Psoas muscle (tissue), 8 donors: ENCODE results near the gene TMEM132C. TPM values are rescaled to one million over a fixed set of nuclear protein-coding genes. Genes with fewer than 3 reads are reported as not detected.

ENCODE experiments used
- ATAC-seq, 4 donors: fragments of 200-7000 bp; cut with Tn5 transposase; one replicate each; pipeline ENCODE4 v1.9.1; 2020; ENCODE audit warnings: moderate library complexity in 3 of 4, mild to moderate bottlenecking in 2 of 4
- DNase-seq, 2 donors: peaks; one replicate each; pipeline ENCODE4 v3.0.0-alpha.2; 2020
- H3K27ac ChIP-seq: fragments of 200-600 bp; one replicate; pipeline ENCODE4 v1.8.0; 2022
- H3K27me3 ChIP-seq, 3 donors: fragments of 200-600 bp in 1 of 3; one replicate each; pipeline versions ENCODE4 v1.6.1 to v1.8.0; 2013 to 2022; ENCODE audit warnings: low read length in 2 of 3, mild to moderate bottlenecking in 2 of 3, moderate library complexity in 1 of 3; ENCODE audit not compliant: insufficient read depth in 3 of 3
- H3K36me3 ChIP-seq, 2 donors: fragments of 200-600 bp in 1 of 2; one replicate each; pipeline versions ENCODE4 v1.6.1 to v1.8.0; 2013 to 2022; ENCODE audit warnings: low read depth in 1 of 2, mild to moderate bottlenecking in 1 of 2, moderate library complexity in 1 of 2; ENCODE audit not compliant: insufficient read depth in 1 of 2
- H3K4me1 ChIP-seq: fragments of 200-600 bp; one replicate; pipeline ENCODE4 v1.8.0; 2022
- H3K4me3 ChIP-seq: fragments of 200-600 bp; one replicate; pipeline ENCODE4 v1.8.0; 2022; ENCODE audit warnings: mild to moderate bottlenecking
- H3K9me3 ChIP-seq: fragments of 200-600 bp; one replicate; pipeline ENCODE4 v1.8.0; 2022
- WGBS, 3 donors: extraction: QIAGEN DNeasy Blood & Tissue Kit; methylation state at CpG; one replicate each; pipeline versions ENCODE4 v1.1.6 to v1.1.7; 2013; 5-methylcytosine and 5-hydroxymethylcytosine counted together
- intact Hi-C, 2 donors: fragments of 100-400 bp; cut with DNase I; formaldehyde crosslinking; loops; one replicate each; pipeline versions ENCODE4 v1.11.0 to v1.14.2; 2022
- polyA plus RNA-seq, 3 donors: library from polyadenylated mRNA; stranded (reverse); fragments of 200-250 nt; gene quantifications; one replicate each; pipeline ENCODE4 v1.2.3, GENCODE V29; 2013
- total RNA-seq, 4 donors: library from RNA; stranded (reverse); fragmentation: NEBNext Ultra II Directional in 2 of 4; extraction: Animal tissue kit (Norgen Biotek cat#: 25700) in 2 of 4; gene quantifications; one replicate each; pipeline versions ENCODE4 v1.2.1 to v1.2.4, GENCODE V29; 2021 to 2023
- TF ChIP-seq, protein P1 (sequence below): fragments of 200-600 bp; IDR thresholded peaks from one replicate; pipeline ENCODE4 v1.8.0; 2022; ENCODE audit warnings: antibody characterized with exemption
- donor health status: healthy with polysubstance abuse.
- donor health status: DM: no; HTN: no; CAD: no; lungs with moderate emphysema.
- donor health status: Bipolar disorder and iron deficiency.
- donor health status: healthy.
- donor health status: DM: yes; HTN: yes; CAD: no.
- donor health status: DM: no; HTN: no; CAD: no.
- donor health status: DM: no; HTN: no; CAD: no.
- donor health status: DM: yes; HTN: yes; CAD: no.

Gene TMEM132C
- total and polyA plus RNA-seq, 7 donors = 0.16 to 0.77 (median 0.47) TPM

DNA sequence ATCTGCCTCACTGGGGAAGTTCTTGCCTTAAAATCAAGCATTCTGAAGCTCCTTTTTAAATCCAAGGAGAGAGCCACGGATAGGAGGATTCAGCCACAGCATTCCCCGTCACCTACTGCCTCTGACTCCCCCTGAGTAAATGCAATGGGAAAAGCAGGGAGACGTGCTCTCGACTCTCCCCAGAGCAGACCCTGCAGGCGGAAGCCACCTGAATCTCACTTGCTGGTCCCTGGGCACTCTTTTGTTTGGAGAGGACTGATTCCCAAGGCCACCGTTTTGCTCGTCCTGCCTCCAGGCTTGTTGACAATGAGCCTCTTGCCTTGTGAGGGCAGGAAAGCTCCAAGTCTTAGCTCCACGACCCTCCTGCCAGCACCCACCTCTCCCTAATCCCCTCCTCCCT lies 352.3 kb downstream of the TMEM132C start:
- no peak for DNase-seq
- no peaks in the 10 kb centered on the region for H3K36me3 ChIP-seq
- no peaks in the 10 kb centered on the region for H3K4me1 ChIP-seq
- intact Hi-C loops = no loop called here
- H3K27me3 ChIP-seq = no peaks in the 10 kb centered on the region
- ATAC-seq = no peak
- no peak overlapping the region for H3K4me3 ChIP-seq
- H3K27ac ChIP-seq = no peak overlapping the region
- 41 to 49% (median 47%) methylated on average over 8 of the region's 8 CpGs for WGBS, 3 donors
- TF ChIP-seq, protein P1, sequence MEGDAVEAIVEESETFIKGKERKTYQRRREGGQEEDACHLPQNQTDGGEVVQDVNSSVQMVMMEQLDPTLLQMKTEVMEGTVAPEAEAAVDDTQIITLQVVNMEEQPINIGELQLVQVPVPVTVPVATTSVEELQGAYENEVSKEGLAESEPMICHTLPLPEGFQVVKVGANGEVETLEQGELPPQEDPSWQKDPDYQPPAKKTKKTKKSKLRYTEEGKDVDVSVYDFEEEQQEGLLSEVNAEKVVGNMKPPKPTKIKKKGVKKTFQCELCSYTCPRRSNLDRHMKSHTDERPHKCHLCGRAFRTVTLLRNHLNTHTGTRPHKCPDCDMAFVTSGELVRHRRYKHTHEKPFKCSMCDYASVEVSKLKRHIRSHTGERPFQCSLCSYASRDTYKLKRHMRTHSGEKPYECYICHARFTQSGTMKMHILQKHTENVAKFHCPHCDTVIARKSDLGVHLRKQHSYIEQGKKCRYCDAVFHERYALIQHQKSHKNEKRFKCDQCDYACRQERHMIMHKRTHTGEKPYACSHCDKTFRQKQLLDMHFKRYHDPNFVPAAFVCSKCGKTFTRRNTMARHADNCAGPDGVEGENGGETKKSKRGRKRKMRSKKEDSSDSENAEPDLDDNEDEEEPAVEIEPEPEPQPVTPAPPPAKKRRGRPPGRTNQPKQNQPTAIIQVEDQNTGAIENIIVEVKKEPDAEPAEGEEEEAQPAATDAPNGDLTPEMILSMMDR = no peak
- no peaks in the 10 kb centered on the region for H3K9me3 ChIP-seq

DNA sequence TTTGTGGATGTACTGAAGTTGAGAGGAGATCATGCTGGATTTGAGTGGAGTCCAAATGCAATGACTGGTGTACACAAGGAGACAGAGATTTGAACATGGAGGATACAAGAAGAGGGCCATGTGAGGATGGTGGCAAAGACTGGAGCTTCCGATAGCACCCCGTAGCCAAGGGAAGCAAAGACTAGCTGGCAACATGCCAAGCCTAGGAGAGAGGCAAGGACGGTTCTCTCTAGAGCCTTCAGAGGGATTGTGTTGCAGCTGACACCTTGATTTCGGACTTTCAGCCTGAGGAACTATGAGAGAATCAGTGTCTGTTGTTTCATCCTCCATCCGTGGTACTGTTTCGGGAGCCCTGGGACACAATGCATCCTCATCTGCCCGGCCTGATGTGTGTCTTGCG lies 354.3 kb downstream of the TMEM132C start:
- Histone ChIP-seq H3K27ac (no peak overlapping the region), H3K9me3 (no peaks in the 10 kb centered on the region), H3K27me3 (peaks cover 0 to 2% (median 0%) of the 10 kb centered on the region in 3 donors), H3K36me3 (no peaks in the 10 kb centered on the region), H3K4me3 (no peak overlapping the region), H3K4me1 (no peaks in the 10 kb centered on the region)
- 81 to 84% (median 82%) methylated on average over 8 of the region's 8 CpGs for WGBS, 3 donors
- TF ChIP-seq, protein P1 = no peak
- intact Hi-C loops = no loop called here
- no peak for DNase-seq
- ATAC-seq = no peak

DNA sequence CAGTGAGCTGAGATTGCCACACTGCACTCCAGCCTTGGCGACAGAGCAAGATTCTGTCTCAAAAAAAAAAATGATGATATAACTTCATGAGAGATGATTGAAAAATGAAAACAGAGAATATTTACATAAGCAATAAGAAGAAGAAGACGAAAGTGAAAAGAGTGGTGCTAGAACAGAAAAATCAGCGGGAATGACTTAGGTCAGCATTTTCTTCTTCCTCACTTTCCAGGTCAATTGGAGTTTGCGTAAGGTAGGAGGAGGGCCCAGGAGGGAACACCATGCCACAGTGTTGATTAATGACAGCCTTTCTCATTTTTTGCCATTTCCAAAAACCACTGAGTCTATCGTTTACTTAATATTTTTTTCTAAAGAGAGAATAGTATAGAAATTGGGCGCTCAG lies 356.8 kb downstream of the TMEM132C start:
- no peak for ATAC-seq
- intact Hi-C loops = no loop called here
- Histone ChIP-seq H3K27ac (no peak overlapping the region), H3K9me3 (no peaks in the 10 kb centered on the region), H3K4me1 (no peaks in the 10 kb centered on the region), H3K36me3 (no peaks in the 10 kb centered on the region), H3K27me3 (peaks cover 0 to 2% (median 0%) of the 10 kb centered on the region in 3 donors), H3K4me3 (no peak overlapping the region)
- 89 to 92% (median 91%) methylated on average over 6 of the region's 6 CpGs for WGBS, 3 donors
- no peak for DNase-seq
- TF ChIP-seq, protein P1 = no peak

DNA sequence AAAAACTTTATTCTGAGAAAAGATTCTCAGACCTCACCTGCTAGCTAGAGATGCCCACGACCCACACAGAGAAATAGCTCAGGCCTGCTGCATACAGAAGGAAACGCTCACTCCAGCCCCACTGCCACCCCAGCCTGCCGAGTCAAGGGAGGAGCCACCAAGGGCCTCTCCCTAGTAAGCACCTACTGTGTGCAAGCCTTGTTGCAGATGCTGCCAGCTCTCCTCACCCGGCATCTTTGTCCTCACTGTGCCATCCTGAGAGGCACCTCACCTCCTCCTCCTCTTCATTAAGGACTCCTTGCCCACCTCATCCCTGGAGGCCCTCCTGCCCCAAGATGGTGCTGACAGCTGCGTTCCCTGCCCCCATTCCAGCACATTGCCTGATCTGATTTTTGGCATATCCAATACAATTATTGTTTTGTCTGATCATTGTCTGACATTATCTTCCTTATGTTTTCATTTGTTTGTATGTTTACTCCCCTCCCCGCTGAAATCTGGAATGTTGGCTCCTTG lies 359.9 kb downstream of the TMEM132C start:
- Histone ChIP-seq H3K27ac (no peak overlapping the region), H3K9me3 (no peaks in the 10 kb centered on the region), H3K4me3 (no peak overlapping the region), H3K27me3 (peaks cover 0 to 2% (median 0%) of the 10 kb centered on the region in 3 donors), H3K4me1 (no peaks in the 10 kb centered on the region), H3K36me3 (no peaks in the 10 kb centered on the region)
- 76 to 82% (median 80%) methylated on average over 6 of the region's 6 CpGs for WGBS, 3 donors
- DNase-seq = no peak
- TF ChIP-seq, protein P1 = no peak
- intact Hi-C loops = no loop called here
- no peak for ATAC-seq

DNA sequence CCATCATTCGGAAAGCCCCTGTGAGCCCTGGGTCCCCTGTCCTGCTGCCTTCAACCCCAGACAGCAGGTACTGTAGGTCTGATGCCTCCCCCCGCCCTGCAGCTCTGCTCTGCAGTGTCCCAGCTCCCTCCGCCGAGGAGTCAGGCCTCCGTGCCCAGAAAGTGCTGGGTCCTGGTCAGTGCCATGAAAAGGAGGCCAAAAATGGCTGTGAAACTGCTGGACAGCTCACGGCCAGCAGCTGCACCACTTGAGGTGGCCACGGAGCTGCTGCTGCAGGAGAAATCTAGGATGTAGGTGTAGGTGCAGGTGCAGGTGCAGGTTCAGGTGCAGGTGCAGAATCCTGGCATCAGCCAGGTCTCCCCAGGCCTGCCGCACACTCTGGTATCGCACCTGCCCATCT lies 360.7 kb downstream of the TMEM132C start:
- no peaks in the 10 kb centered on the region for H3K36me3 ChIP-seq
- TF ChIP-seq, protein P1 = no peak
- no peaks in the 10 kb centered on the region for H3K4me1 ChIP-seq
- no peak for DNase-seq
- H3K9me3 ChIP-seq = peaks cover 1% of the 10 kb centered on the region
- H3K27ac ChIP-seq = no peak overlapping the region
- H3K4me3 ChIP-seq = no peak overlapping the region
- no peak for ATAC-seq
- WGBS, 3 donors = 67 to 78% (median 71%) methylated on average over 9 of the region's 9 CpGs
- intact Hi-C loops = no loop called here
- H3K27me3 ChIP-seq = peaks cover 0 to 2% (median 0%) of the 10 kb centered on the region in 3 donors
